ENCODE results near the gene CST9L. TPM values are rescaled to one million over a fixed set of nuclear protein-coding genes. Genes with fewer than 3 reads are reported as not detected.

CST9L gene
- total RNA-seq, 2 experiments from 2014 or later = not detected

GRCh38 chr20:23528867-23529431, 39.3 kb downstream of the CST9L start:
- H3K4me1 Mint-ChIP-seq = peaks cover 6% of the 10 kb centered on the region
- no peak overlapping the region for H3K4me3 Mint-ChIP-seq
- DNase-seq = no peak
- ChIA-PET CTCF (no interaction called here), POLR2A (no interaction called here)
- H3K27ac Mint-ChIP-seq = no peak overlapping the region
- no peaks in the 10 kb centered on the region for H3K36me3 Mint-ChIP-seq (ENCODE audit: low read depth)
- peaks cover 12% of the 10 kb centered on the region for H3K9me3 Mint-ChIP-seq
- H3K27me3 Mint-ChIP-seq = no peaks in the 10 kb centered on the region

DNA sequence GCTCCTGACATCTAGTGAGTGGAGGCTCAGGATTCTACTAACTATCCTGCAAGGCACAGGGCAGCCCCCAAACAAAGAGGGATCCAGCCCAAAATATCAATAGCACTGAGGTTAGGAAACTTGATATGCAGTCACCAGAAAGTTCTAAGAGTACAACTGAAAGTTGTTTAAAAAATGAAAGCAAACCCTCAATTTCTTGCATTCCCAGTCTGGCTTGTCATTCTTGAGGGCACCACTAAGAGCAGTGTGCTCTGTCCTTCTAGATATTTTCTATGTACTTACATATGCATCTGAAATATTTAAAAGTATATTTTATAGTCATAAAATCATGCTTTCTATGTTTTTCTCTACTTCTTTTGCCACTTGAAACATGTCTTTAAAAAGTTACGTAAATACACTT, 41.4 kb downstream of the CST9L start:
- Mint-ChIP-seq H3K27ac (no peak overlapping the region), H3K4me1 (peaks cover 6% of the 10 kb centered on the region), H3K4me3 (no peak overlapping the region), H3K9me3 (peaks cover 12% of the 10 kb centered on the region), H3K27me3 (no peaks in the 10 kb centered on the region), H3K36me3 (ENCODE audit: low read depth) (no peaks in the 10 kb centered on the region)
- no peak for DNase-seq
- ChIA-PET CTCF (no interaction called here), POLR2A (no interaction called here)

DNA sequence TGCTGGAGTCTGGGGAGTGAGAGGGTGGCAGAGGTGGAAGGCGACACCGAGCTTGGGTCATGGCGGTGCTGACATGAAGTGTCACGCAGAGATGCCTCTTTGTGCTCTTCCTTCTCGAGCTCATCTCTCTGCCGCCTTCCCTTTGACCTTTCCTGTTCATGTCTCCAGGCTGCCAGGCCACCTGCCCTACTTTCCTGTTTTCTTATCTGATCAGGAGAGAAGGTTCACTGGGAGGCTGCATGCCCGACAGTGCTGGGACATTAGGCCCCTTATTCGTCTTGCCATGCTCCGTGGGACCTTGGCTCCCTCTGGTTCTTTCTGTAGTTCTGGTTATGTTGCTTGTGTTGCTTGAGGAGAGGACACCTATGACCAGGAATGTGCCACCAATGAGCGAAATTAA, 44.1 kb downstream of the CST9L start:
- no peak overlapping the region for H3K4me3 Mint-ChIP-seq
- CTCF ChIA-PET = no interaction called here
- peaks cover 4% of the 10 kb centered on the region for H3K4me1 Mint-ChIP-seq
- H3K27ac Mint-ChIP-seq = no peak overlapping the region
- H3K9me3 Mint-ChIP-seq = peaks cover 7% of the 10 kb centered on the region
- POLR2A ChIA-PET = no interaction called here
- DNase-seq = no peak
- H3K36me3 Mint-ChIP-seq (ENCODE audit: low read depth) = no peaks in the 10 kb centered on the region
- no peaks in the 10 kb centered on the region for H3K27me3 Mint-ChIP-seq

DNA sequence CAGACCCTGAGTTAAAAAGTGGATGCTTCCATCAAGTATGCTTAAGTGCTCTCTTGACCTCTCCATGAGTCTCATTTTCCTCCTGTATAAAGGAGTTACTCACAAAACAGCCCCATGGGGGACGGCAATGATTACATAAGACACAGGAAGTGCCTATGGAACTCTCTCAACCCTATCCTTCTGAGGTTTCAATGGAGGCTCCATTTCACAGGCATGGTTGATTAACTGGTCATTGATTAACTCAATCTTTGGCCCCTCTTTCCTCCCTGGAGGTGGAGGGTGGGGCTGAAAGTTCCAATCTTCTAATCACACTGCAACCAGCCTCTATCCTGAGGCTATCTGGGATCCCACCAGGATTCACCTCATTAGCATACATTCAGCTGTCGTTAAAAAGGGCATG, 48.1 kb downstream of the CST9L start:
- POLR2A ChIA-PET = no interaction called here
- Mint-ChIP-seq H3K36me3 (ENCODE audit: low read depth) (no peaks in the 10 kb centered on the region), H3K9me3 (no peaks in the 10 kb centered on the region), H3K4me3 (no peak overlapping the region), H3K27me3 (no peaks in the 10 kb centered on the region), H3K4me1 (no peaks in the 10 kb centered on the region), H3K27ac (no peak overlapping the region)
- CTCF ChIA-PET = no interaction called here
- no peak for DNase-seq

DNA sequence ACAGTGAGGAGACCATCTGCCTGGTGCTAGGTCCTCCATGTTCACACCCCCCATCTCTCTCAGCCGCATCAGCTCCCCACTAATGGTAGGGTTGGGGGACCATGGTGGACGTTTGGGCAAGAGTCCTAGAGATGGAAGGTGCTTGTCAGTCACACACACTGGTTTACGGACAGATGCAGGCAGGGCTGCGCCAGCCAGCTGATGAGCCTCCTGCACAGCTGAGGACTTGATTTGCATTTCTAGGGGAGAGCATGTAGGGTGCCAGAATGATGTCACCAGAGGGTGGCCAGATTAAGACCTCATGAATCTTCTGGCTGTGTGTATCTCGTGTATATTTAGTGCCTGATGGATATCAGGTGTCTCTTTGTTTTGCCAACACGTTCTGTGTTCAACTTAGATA, 48.7 kb downstream of the CST9L start:
- H3K9me3 Mint-ChIP-seq = no peaks in the 10 kb centered on the region
- H3K4me1 Mint-ChIP-seq = no peaks in the 10 kb centered on the region
- H3K27me3 Mint-ChIP-seq = no peaks in the 10 kb centered on the region
- POLR2A ChIA-PET = no interaction called here
- no peak overlapping the region for H3K27ac Mint-ChIP-seq
- no peaks in the 10 kb centered on the region for H3K36me3 Mint-ChIP-seq (ENCODE audit: low read depth)
- DNase-seq = no peak
- CTCF ChIA-PET = no interaction called here
- H3K4me3 Mint-ChIP-seq = no peak overlapping the region

GRCh38 chr20:23517719-23518118, 50.6 kb downstream of the CST9L start:
- ChIA-PET POLR2A (no interaction called here), CTCF (no interaction called here)
- Mint-ChIP-seq H3K27ac (no peak overlapping the region), H3K4me3 (no peak overlapping the region), H3K9me3 (no peaks in the 10 kb centered on the region), H3K27me3 (no peaks in the 10 kb centered on the region), H3K36me3 (ENCODE audit: low read depth) (no peaks in the 10 kb centered on the region), H3K4me1 (no peaks in the 10 kb centered on the region)
- no peak for DNase-seq

DNA sequence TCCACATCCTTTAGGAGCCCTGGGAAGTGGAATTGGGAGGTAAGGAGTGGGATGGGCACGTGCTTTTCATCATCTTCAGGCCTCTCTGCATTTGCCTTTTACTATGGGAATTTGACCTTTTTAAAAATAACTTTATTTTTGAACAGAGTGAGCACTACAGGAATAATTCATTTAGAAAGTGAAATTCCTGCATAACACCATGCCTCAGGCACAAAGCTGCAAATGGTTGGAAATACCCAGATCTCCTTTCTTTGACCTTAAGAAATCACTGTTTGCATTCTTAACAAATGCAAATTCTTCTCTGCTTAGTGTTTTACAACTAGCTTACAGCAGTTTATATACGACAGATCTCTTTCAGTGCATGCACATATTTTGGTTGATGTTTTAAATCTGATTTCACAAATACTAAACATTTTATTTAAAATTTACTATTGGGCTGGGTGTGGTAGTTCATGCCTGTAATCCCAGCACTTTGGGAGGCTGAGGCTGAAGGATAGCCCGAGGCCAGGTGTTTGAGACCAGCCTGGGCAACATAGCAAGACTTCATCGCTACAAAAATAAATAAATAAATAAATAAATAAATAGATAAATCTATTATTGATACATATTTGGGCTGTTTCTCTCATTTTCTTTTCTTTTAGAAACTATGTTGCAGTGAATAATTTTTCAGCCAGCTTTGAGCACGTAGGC, 52.9 kb downstream of the CST9L start:
- H3K36me3 Mint-ChIP-seq (ENCODE audit: low read depth) = no peaks in the 10 kb centered on the region
- DNase-seq = no peak
- H3K27ac Mint-ChIP-seq = no peak overlapping the region
- no peak overlapping the region for H3K4me3 Mint-ChIP-seq
- POLR2A ChIA-PET = no interaction called here
- no peaks in the 10 kb centered on the region for H3K4me1 Mint-ChIP-seq
- H3K9me3 Mint-ChIP-seq = no peaks in the 10 kb centered on the region
- CTCF ChIA-PET = no interaction called here
- H3K27me3 Mint-ChIP-seq = no peaks in the 10 kb centered on the region

GRCh38 chr20:23514848-23515247, 53.4 kb downstream of the CST9L start:
- POLR2A ChIA-PET = no interaction called here
- H3K9me3 Mint-ChIP-seq = no peaks in the 10 kb centered on the region
- no peak for DNase-seq
- CTCF ChIA-PET = no interaction called here
- H3K4me3 Mint-ChIP-seq = no peak overlapping the region
- no peaks in the 10 kb centered on the region for H3K27me3 Mint-ChIP-seq
- H3K27ac Mint-ChIP-seq = no peak overlapping the region
- no peaks in the 10 kb centered on the region for H3K36me3 Mint-ChIP-seq (ENCODE audit: low read depth)
- H3K4me1 Mint-ChIP-seq = no peaks in the 10 kb centered on the region

Other genes starting within 250 kb of the CST9L start
- gene NXT1, start 217.7 kb downstream of the CST9L start, total RNA-seq = 10 to 100 TPM; 26.2 to 28.4 TPM
- 10 to 100 TPM; 13.5 to 14.3 TPM for gene GZF1, start 206.3 kb downstream of the CST9L start, total RNA-seq
- 10 to 100 TPM; 16.0 TPM for gene NAPB, start 147.0 kb downstream of the CST9L start, total RNA-seq
- gene CSTL1, start 128.8 kb downstream of the CST9L start, total RNA-seq = not detected
- gene CST11, start 115.6 kb downstream of the CST9L start, total RNA-seq = not detected
- gene CST8, start 77.4 kb downstream of the CST9L start, total RNA-seq = not detected
- not detected for gene CST9, start 37.4 kb upstream of the CST9L start, total RNA-seq
- under 1 TPM; 0.55 to 0.76 TPM for gene CST3, start 69.5 kb upstream of the CST9L start, total RNA-seq
- not detected for gene CST4, start 120.6 kb upstream of the CST9L start, total RNA-seq
- not detected for gene CST1, start 182.5 kb upstream of the CST9L start, total RNA-seq